Activated T-helper 1 cell treated with Interleukin-2 at 50 U/mL for 16 hours (primary cell): ENCODE data around the gene FAIM2.

Experiments used
- DNase-seq: peaks from one replicate; pipeline ENCODE4 v3.0.0-alpha.2; 2020; ENCODE audit warnings: low read depth

The FAIM2 gene

GRCh38 chr12:49939307-49939706, 35.6 kb upstream of the FAIM2 start:
- DNase-seq: no peak

- no peak for DNase-seq
These were observed 34.1 kb upstream of the FAIM2 start for GRCh38 chr12:49937639-49938300.

GRCh38 chr12:49936925-49937324, 33.2 kb upstream of the FAIM2 start:
- DNase-seq: no peak

- no peak for DNase-seq
These were observed 30.8 kb upstream of the FAIM2 start for GRCh38 chr12:49934505-49934904.

GRCh38 chr12:49933796-49934195, 30.1 kb upstream of the FAIM2 start:
- DNase-seq: no peak

GRCh38 chr12:49932533-49933130, 28.9 kb upstream of the FAIM2 start:
- no peak for DNase-seq

GRCh38 chr12:49932023-49932422, 28.3 kb upstream of the FAIM2 start:
- DNase-seq: no peak

GRCh38 chr12:49930515-49931288, 27.0 kb upstream of the FAIM2 start:
- DNase-seq: no peak

GRCh38 chr12:49929581-49929980, 25.9 kb upstream of the FAIM2 start:
- no peak for DNase-seq

GRCh38 chr12:49928471-49928870, 24.8 kb upstream of the FAIM2 start:
- DNase-seq: no peak

- no peak for DNase-seq
These were observed 21.9 kb upstream of the FAIM2 start for GRCh38 chr12:49925433-49926204.

- DNase-seq: no peak
These were observed 21.0 kb upstream of the FAIM2 start for GRCh38 chr12:49924628-49925246.

GRCh38 chr12:49923880-49924556, 20.3 kb upstream of the FAIM2 start:
- no peak for DNase-seq

GRCh38 chr12:49923035-49923644, 19.4 kb upstream of the FAIM2 start:
- no peak for DNase-seq

GRCh38 chr12:49922349-49923034, 18.8 kb upstream of the FAIM2 start:
- no peak for DNase-seq

- no peak for DNase-seq
These were observed 18.2 kb upstream of the FAIM2 start for GRCh38 chr12:49921936-49922335.

GRCh38 chr12:49921299-49921698, 17.6 kb upstream of the FAIM2 start:
- DNase-seq: no peak

GRCh38 chr12:49920915-49921286, 17.2 kb upstream of the FAIM2 start:
- DNase-seq: no peak

GRCh38 chr12:49920241-49920914, 16.7 kb upstream of the FAIM2 start:
- no peak for DNase-seq

GRCh38 chr12:49917788-49918173, 14.1 kb upstream of the FAIM2 start:
- no peak for DNase-seq
